Measurements from ENCODE around the gene TKTL1. TPM values are rescaled to one million over a fixed set of nuclear protein-coding genes. Genes with fewer than 3 reads are reported as not detected.

The TKTL1 gene
- total and polyA plus RNA-seq, 2 of the 8 experiments (the other 6 are each of a cell fraction or from before 2014, with no cell fraction given), result 0.05 TPM; not detected in 1

GRCh38 chrX:154365052-154365600, 69.5 kb downstream of the TKTL1 start:
- H2BK120ac ChIP-seq (replicated peaks; ENCODE audit: low read depth, low read length), result no peak overlapping the region
- peaks cover 22 to 41% of the 10 kb centered on the region in 2 experiments for H4K20me1 ChIP-seq (replicated peaks in 1 of 2; ENCODE audit: control insufficient read depth in 1 of 2, insufficient read depth in 2 of 2, low read length in 2 of 2)
- 99% methylated on average over 10 of the region's 20 CpGs; no CpG with 5 or more reads in 1 of the 2 experiments for WGBS, 2 experiments (ENCODE audit: extremely low coverage in 1 of 2, insufficient coverage in 1 of 2, insufficient read length in 1 of 2, insufficient replicate concordance in 2 of 2, low coverage in 1 of 2, low lambda C conversion rate in 2 of 2, missing lambda C conversion rate in 1 of 2)
- H2BK12ac ChIP-seq (ENCODE audit: low read depth, low read length), result no peak overlapping the region
- no peak overlapping the region for H3K14ac ChIP-seq (ENCODE audit: insufficient read length)
- peaks cover 0 to 6% (median 3%) of the 10 kb centered on the region in 4 experiments; a peak in 3 of 7 replicates for H3K4me1 ChIP-seq (replicated peaks in 1 of 4; ENCODE audit: control insufficient read depth in 3 of 4, insufficient read depth in 4 of 4, low read length in 3 of 4)
- no peaks in the 10 kb centered on the region for H3K27me3 ChIP-seq (replicated peaks in 1 of 4; ENCODE audit: control insufficient read depth in 3 of 4, extremely low read depth in 1 of 4, insufficient read depth in 3 of 4, low read length in 3 of 4)
- H3K23ac ChIP-seq (ENCODE audit: insufficient read length), result no peak overlapping the region
- no peak overlapping the region for H3K56ac ChIP-seq (replicated peaks; ENCODE audit: insufficient read length, low read depth, low read length)
- no peak overlapping the region for H3K4me3 ChIP-seq (ENCODE audit: extremely low read depth in 1 of 4, insufficient read depth in 2 of 4, low read depth in 3 of 4, low read length in 4 of 4)
- H3K23me2 ChIP-seq (ENCODE audit: low read depth, low read length), result peaks cover 3% of the 10 kb centered on the region; the same call in 1 of the 2 replicates
- no peak for FAIRE-seq
- peaks cover 34 to 83% (median 62%) of the 10 kb centered on the region in 4 experiments for H3K36me3 ChIP-seq (ENCODE audit: control insufficient read depth in 2 of 4, insufficient read depth in 4 of 4, low read length in 3 of 4)
- no peak overlapping the region for H4K91ac ChIP-seq (replicated peaks; ENCODE audit: insufficient read length, low read length)
- H3K79me2 ChIP-seq (ENCODE audit: control insufficient read depth in 1 of 2, insufficient read depth in 2 of 2, low read length in 2 of 2), result peaks cover 5 to 52% of the 10 kb centered on the region in 2 experiments; a peak in 2 of 4 replicates
- no peak overlapping the region; the same call in 1 of the 2 replicates for H4K8ac ChIP-seq (ENCODE audit: extremely low read depth, insufficient read depth, low read length)
- H3K27ac ChIP-seq (ENCODE audit: low read depth, low read length), result no peak overlapping the region
- H2BK20ac ChIP-seq (ENCODE audit: low read length), result no peak overlapping the region
- no peak for DNase-seq (ENCODE audit: low read depth in 1 of 2, low spot score in 2 of 2)
- no peak overlapping the region for H3K4ac ChIP-seq (replicated peaks; ENCODE audit: insufficient read length, low read depth, low read length)
- no peak overlapping the region for H2BK15ac ChIP-seq (ENCODE audit: low read length)
- no peak overlapping the region for H2BK5ac ChIP-seq (ENCODE audit: low read depth, low read length)
- no peak overlapping the region for H2AK5ac ChIP-seq (ENCODE audit: low read depth, low read length)
- H4K5ac ChIP-seq (ENCODE audit: insufficient read length, low read depth, low read length), result no peak overlapping the region
- TF ChIP-seq USF2 (IDR thresholded peaks at IDR 0.05; ENCODE audit: low read length) (no peak), CTCF (IDR thresholded peaks at IDR 0.05; ENCODE audit: control extremely low read depth in 1 of 3, insufficient read depth in 1 of 3, low read depth in 1 of 3, low read length in 3 of 3) (no peak), POLR2A (IDR thresholded peaks at IDR 0.05; ENCODE audit: control extremely low read depth in 1 of 2, low read depth in 2 of 2, low read length in 2 of 2) (no peak; a peak in 1 of 3 replicates), POLR2AphosphoS5 (IDR thresholded peaks at IDR 0.05; ENCODE audit: low read depth, low read length) (peak; percentile 54; the same call in 1 of the 2 replicates), TAF7 (optimal IDR thresholded peaks at IDR 0.05; ENCODE audit: borderline replicate concordance, low read depth, low read length) (no peak), SIX5 (IDR thresholded peaks at IDR 0.05; ENCODE audit: low read depth, low read length) (no peak), EZH2 (IDR thresholded peaks at IDR 0.05; ENCODE audit: low read depth, low read length, severe bottlenecking) (no peak)
- H3K4me2 ChIP-seq (ENCODE audit: insufficient read depth in 1 of 2, low read depth in 2 of 2, low read length in 2 of 2), result no peak overlapping the region
- ChIA-PET CTCF (ENCODE audit: partially characterized antibody) (interaction anchor here (1.1 kb wide), 2 partner anchors 12 to 34 kb away, joined by 4 to 5 read pairs; partner anchors contain the start of gene RPL10), POLR2A (ENCODE audit: partially characterized antibody) (interaction anchor here (0.7 to 11.8 kb wide), 8 partner anchors 9 to 101 kb away, joined by 3 to 348 read pairs (median 5); partner anchors contain the start of genes EMD, FLNA and RPL10)
- H3K9me3 ChIP-seq (ENCODE audit: insufficient read depth in 2 of 2, low read depth in 1 of 2, low read length in 1 of 2), result no peaks in the 10 kb centered on the region
- no peak overlapping the region for H3K18ac ChIP-seq (ENCODE audit: extremely low read depth, low read length)
- H3K9ac ChIP-seq (replicated peaks in 1 of 4; ENCODE audit: extremely low read depth in 1 of 4, low read depth in 3 of 4, low read length in 3 of 4), result no peak overlapping the region
- no peak overlapping the region for H2AFZ ChIP-seq (ENCODE audit: low read length)
- H3K79me1 ChIP-seq (ENCODE audit: low read depth, low read length), result peaks cover 3% of the 10 kb centered on the region; the same call in 1 of the 2 replicates
